PFSK-1 (cell line): ENCODE results near the gene GREB1.

ENCODE experiments used
- FOXP2 ChIP-seq: optimal IDR thresholded peaks from 2 replicates; pipeline ENCODE3; 2011; ENCODE audit warnings: borderline replicate concordance, control low read depth, inconsistent platforms; ENCODE audit not compliant: insufficient read depth; ENCODE audit errors: extremely low read length, extremely low read depth
- POLR2AphosphoS5 ChIP-seq: IDR thresholded peaks from 2 replicates; pipeline ENCODE4 v1.6.1; 2012; ENCODE audit warnings: low read depth, mild to moderate bottlenecking, control low read depth, low read length, moderate library complexity
- REST ChIP-seq, 2 experiments: IDR thresholded peaks; 2 replicates each; pipeline versions ENCODE4 v1.6.1 to v1.8.0; 2011 to 2012; ENCODE audit warnings: low read depth in 2 of 2, low read length in 2 of 2, control low read depth in 1 of 2, inconsistent platforms in 1 of 2, mild to moderate bottlenecking in 1 of 2, moderate library complexity in 1 of 2; ENCODE audit not compliant: insufficient read depth in 1 of 2
- SIN3A ChIP-seq: IDR thresholded peaks from 2 replicates; pipeline ENCODE4 v1.6.1; 2012; ENCODE audit warnings: mild to moderate bottlenecking, low read length, moderate library complexity, borderline replicate concordance; ENCODE audit not compliant: insufficient read depth
- TAF1 ChIP-seq: IDR thresholded peaks from 2 replicates; pipeline ENCODE4 v1.6.1; 2012; ENCODE audit warnings: low read length, control low read depth, borderline replicate concordance; ENCODE audit not compliant: insufficient read depth

GREB1 gene

GRCh38 chr2:11492244-11492643 lies 41.6 kb upstream of the GREB1 start:
- TF ChIP-seq POLR2AphosphoS5 (no peak), FOXP2 (no peak), SIN3A (no peak), REST (IDR thresholded peaks at IDR 0.05; ENCODE audit: insufficient read depth in 1 of 2, low read depth in 2 of 2, low read length in 2 of 2) (no peak), TAF1 (no peak)

- TF ChIP-seq FOXP2 (no peak), SIN3A (no peak), TAF1 (no peak), REST (IDR thresholded peaks at IDR 0.05; ENCODE audit: insufficient read depth in 1 of 2, low read depth in 2 of 2, low read length in 2 of 2) (no peak), POLR2AphosphoS5 (no peak)
Observed at GRCh38 chr2:11492720-11493119, 41.1 kb upstream of the GREB1 start.

- TF ChIP-seq REST (IDR thresholded peaks at IDR 0.05; ENCODE audit: insufficient read depth in 1 of 2, low read depth in 2 of 2, low read length in 2 of 2) (no peak), FOXP2 (no peak), POLR2AphosphoS5 (no peak), TAF1 (no peak), SIN3A (no peak)
Observed at GRCh38 chr2:11493282-11493681, 40.6 kb upstream of the GREB1 start.

GRCh38 chr2:11494310-11494709 lies 39.5 kb upstream of the GREB1 start:
- TF ChIP-seq FOXP2 (no peak), SIN3A (no peak), REST (IDR thresholded peaks at IDR 0.05; ENCODE audit: insufficient read depth in 1 of 2, low read depth in 2 of 2, low read length in 2 of 2) (no peak)

- TF ChIP-seq TAF1 (no peak), SIN3A (no peak), FOXP2 (no peak), POLR2AphosphoS5 (no peak), REST (IDR thresholded peaks at IDR 0.05; ENCODE audit: insufficient read depth in 1 of 2, low read depth in 2 of 2, low read length in 2 of 2) (no peak)
Observed at GRCh38 chr2:11495844-11496681, 37.8 kb upstream of the GREB1 start.
